ENCODE measurements around the gene PLCB1.

- no peak for TF ChIP-seq CTCF (IDR thresholded peaks at IDR 0.05)
- no peak for TF ChIP-seq EP300 (IDR thresholded peaks at IDR 0.05)
These were observed 786.1 kb downstream of the PLCB1 start for GRCh38 chr20:8918145-8918544.

Data from esophagus muscularis mucosa (tissue), 3 donors.